Thoracic aorta (tissue), 2 donors: ENCODE data around the gene DPYD. TPM values are rescaled to one million over a fixed set of nuclear protein-coding genes. Genes with fewer than 3 reads are reported as not detected.

Experiments used
- ATAC-seq: fragments of 150-250 bp; one replicate; pipeline ENCODE4 v1.8.0; 2017; ENCODE audit warnings: low read depth; ENCODE audit not compliant: insufficient number of reproducible peaks, low FRiP score
- DNase-seq: peaks from one replicate; pipeline ENCODE4 v3.0.0-alpha.2; 2020; ENCODE audit warnings: low spot score
- H3K27ac ChIP-seq, 2 donors: fragments of 200-600 bp; sonication (generic); 1 replicate in 1 of 2; 2 replicates in 1 of 2; pipeline ENCODE4 v1.5.1; 2016; ENCODE audit warnings: mild to moderate bottlenecking in 2 of 2, moderate library complexity in 2 of 2
- H3K27me3 ChIP-seq: fragments of 200-600 bp; sonication (generic); replicated peaks from 2 replicates; pipeline ENCODE4 v1.6.0; 2016; ENCODE audit warnings: mild to moderate bottlenecking; ENCODE audit not compliant: insufficient read depth
- H3K36me3 ChIP-seq: fragments of 200-600 bp; sonication (generic); one replicate; pipeline ENCODE4 v1.5.1; 2016
- H3K4me1 ChIP-seq, 2 donors: fragments of 200-600 bp; sonication (generic); 1 replicate in 1 of 2; 2 replicates in 1 of 2; pipeline versions ENCODE4 v1.5.1 to v1.6.0; 2016; ENCODE audit warnings: low read depth in 2 of 2, mild to moderate bottlenecking in 1 of 2; ENCODE audit not compliant: control insufficient read depth in 1 of 2
- H3K4me3 ChIP-seq: fragments of 200-600 bp; sonication (generic); 2 replicates; pipeline ENCODE4 v1.5.1; 2016; ENCODE audit warnings: mild to moderate bottlenecking
- H3K9me3 ChIP-seq: fragments of 200-600 bp; sonication (generic); 2 replicates; pipeline ENCODE4 v1.5.1; 2016
- total RNA-seq, 2 donors: library from RNA; depleted of rRNA; stranded (reverse); fragments of >200 nt; gene quantifications; one replicate each; pipeline versions ENCODE4 v1.1.0 to v1.2.3, GENCODE V29; 2016
- TF ChIP-seq, protein P1 (sequence below): fragments of 200-600 bp; sonication (generic); IDR thresholded peaks from one replicate; pipeline ENCODE4 v1.5.1; 2019; ENCODE audit warnings: antibody characterized with exemption

The DPYD gene
- total RNA-seq, 2 donors from 2014 or later = 29.1 to 44.2 TPM

DNA sequence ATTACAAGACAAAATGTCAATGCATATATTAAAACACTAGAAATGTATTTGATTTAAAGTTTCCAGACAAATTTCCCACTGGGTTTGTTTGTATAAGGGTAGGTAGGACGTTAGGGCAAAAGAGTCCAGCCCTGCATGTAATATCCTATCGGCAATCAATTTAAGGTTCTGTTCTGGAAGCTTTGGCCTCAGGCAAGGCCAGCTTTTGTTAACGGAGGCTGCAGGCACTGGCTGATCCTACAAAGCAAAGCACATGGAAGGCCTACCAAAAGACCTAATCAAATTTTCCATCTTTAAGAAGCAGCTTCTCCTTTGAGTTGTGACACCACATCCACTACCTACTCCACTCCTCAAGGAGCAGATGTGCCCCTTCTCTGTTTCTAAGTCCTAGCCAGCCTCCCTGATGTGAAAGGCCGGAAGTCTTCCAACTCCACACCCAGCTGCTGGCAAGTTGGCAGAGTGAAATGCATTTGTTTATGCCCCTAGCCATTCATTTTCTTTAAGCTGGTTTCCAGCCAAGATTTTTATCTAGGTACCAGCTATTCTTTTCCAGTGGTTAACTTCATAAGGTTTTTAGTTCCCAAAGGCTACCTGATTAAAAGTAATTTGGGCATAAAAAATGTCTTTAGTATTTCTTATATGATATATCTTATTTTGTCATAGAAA lies 746.7 kb downstream of the DPYD start:
- Histone ChIP-seq H3K36me3 (no peaks in the 10 kb centered on the region), H3K4me3 (no peak overlapping the region), H3K27ac (no peak overlapping the region), H3K9me3 (no peaks in the 10 kb centered on the region), H3K4me1 (peaks cover 0 to 4% of the 10 kb centered on the region in 2 donors), H3K27me3 (no peaks in the 10 kb centered on the region)
- DNase-seq (no peak), ATAC-seq (no peak)
- TF ChIP-seq, protein P1, sequence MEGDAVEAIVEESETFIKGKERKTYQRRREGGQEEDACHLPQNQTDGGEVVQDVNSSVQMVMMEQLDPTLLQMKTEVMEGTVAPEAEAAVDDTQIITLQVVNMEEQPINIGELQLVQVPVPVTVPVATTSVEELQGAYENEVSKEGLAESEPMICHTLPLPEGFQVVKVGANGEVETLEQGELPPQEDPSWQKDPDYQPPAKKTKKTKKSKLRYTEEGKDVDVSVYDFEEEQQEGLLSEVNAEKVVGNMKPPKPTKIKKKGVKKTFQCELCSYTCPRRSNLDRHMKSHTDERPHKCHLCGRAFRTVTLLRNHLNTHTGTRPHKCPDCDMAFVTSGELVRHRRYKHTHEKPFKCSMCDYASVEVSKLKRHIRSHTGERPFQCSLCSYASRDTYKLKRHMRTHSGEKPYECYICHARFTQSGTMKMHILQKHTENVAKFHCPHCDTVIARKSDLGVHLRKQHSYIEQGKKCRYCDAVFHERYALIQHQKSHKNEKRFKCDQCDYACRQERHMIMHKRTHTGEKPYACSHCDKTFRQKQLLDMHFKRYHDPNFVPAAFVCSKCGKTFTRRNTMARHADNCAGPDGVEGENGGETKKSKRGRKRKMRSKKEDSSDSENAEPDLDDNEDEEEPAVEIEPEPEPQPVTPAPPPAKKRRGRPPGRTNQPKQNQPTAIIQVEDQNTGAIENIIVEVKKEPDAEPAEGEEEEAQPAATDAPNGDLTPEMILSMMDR = no peak

DNA sequence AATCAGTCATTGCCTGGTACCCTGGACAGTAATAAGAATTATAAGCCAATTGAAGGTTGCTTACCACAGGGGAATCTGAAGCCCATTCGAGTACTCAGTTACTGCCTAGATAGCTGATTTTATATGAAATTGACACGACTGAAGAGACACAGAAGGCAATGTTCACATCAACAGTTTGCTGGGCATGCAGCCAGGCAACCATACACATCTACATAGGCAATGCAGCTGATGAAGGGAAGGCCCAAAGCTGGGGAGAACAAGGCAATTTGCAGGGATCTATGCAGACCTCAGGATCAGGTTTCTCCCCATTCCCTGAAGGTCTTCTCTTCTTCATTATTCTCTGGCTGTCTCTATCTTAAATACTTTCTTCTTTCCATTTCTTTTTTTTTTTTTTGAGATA lies 750.5 kb downstream of the DPYD start:
- ATAC-seq (no peak), DNase-seq (no peak)
- peaks cover 3% of the 10 kb centered on the region for H3K9me3 ChIP-seq
- no peaks in the 10 kb centered on the region for H3K36me3 ChIP-seq
- peaks cover 0 to 4% of the 10 kb centered on the region in 2 donors for H3K4me1 ChIP-seq
- no peaks in the 10 kb centered on the region for H3K27me3 ChIP-seq
- no peak overlapping the region for H3K4me3 ChIP-seq
- H3K27ac ChIP-seq = no peak overlapping the region
- TF ChIP-seq, protein P1 = no peak

DNA sequence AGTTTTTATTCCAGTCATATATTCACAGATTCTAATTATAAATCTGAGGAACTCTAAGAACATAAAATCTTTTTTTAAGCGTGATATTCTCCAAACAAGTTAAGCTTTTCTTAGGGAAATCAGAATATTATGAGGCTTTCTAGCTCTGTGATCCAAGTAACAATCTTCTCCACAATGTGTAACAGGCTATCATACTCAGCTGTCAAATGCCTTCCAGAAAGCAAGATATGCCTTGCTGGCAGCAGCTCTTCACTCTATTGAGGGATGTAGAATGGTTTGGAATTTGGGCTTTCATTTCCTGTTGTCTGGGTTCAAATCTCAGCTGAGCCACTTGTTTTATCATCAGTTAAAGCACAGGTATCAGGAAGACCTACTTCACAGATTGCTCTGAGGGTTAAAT lies 752.8 kb downstream of the DPYD start:
- Histone ChIP-seq H3K36me3 (no peaks in the 10 kb centered on the region), H3K4me1 (no peaks in the 10 kb centered on the region), H3K27ac (no peak overlapping the region), H3K4me3 (no peak overlapping the region), H3K27me3 (no peaks in the 10 kb centered on the region), H3K9me3 (peaks cover 3% of the 10 kb centered on the region)
- DNase-seq (no peak), ATAC-seq (no peak)
- TF ChIP-seq, protein P1 = no peak

GRCh38 chr1:97167246-97167645 lies 753.6 kb downstream of the DPYD start:
- H3K27me3 ChIP-seq = no peaks in the 10 kb centered on the region
- H3K36me3 ChIP-seq = no peaks in the 10 kb centered on the region
- ATAC-seq (no peak), DNase-seq (no peak)
- TF ChIP-seq, protein P1 = no peak
- no peaks in the 10 kb centered on the region for H3K4me1 ChIP-seq
- no peak overlapping the region for H3K4me3 ChIP-seq
- no peak overlapping the region for H3K27ac ChIP-seq
- peaks cover 3% of the 10 kb centered on the region for H3K9me3 ChIP-seq

DNA sequence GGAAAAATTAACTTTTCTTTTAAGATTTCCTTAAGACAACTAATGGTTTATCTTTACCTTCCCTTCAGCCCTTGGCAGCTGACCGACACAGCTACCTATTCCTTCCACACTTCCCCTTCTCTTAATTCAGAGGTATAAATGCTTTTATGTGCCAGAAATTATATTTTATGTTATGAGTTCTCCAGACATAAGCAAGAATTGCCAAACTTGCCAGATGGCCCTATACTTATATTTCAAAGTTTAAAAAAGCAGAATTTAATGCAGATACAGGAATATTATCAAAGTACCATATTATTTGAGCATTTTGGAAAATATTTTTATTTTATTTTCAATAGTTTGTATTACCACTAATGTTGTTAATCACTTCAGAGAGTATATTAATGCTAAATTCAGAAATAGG lies 754.2 kb downstream of the DPYD start:
- Histone ChIP-seq H3K4me1 (no peaks in the 10 kb centered on the region), H3K4me3 (no peak overlapping the region), H3K36me3 (no peaks in the 10 kb centered on the region), H3K27ac (no peak overlapping the region), H3K27me3 (no peaks in the 10 kb centered on the region), H3K9me3 (peaks cover 3% of the 10 kb centered on the region)
- no peak for ATAC-seq
- TF ChIP-seq, protein P1 = no peak
- no peak for DNase-seq
